ENCODE results near the gene CDH23.

- TF ChIP-seq POLR2A (IDR thresholded peaks at IDR 0.05; ENCODE audit: low read length) = no peak
- TF ChIP-seq GATA1 (IDR thresholded peaks at IDR 0.05; ENCODE audit: low read depth, low read length) = no peak
Observed at GRCh38 chr10:71697938-71698709, 301.4 kb downstream of the CDH23 start.

Data from erythroblast (primary cell).